GM10266 (cell line): ENCODE results near the gene FAM76B.

Experiments used
- DNase-seq: peaks from one replicate; pipeline ENCODE4 v3.0.0; 2012; ENCODE audit errors: extremely low spot score
- TF ChIP-seq, protein P1 (sequence below): IDR thresholded peaks from 2 replicates; pipeline ENCODE4 v1.5.1; 2012; ENCODE audit warnings: mild to moderate bottlenecking, low read depth; ENCODE audit not compliant: control insufficient read depth, insufficient read depth; ENCODE audit errors: missing control alignments

Gene FAM76B

DNA sequence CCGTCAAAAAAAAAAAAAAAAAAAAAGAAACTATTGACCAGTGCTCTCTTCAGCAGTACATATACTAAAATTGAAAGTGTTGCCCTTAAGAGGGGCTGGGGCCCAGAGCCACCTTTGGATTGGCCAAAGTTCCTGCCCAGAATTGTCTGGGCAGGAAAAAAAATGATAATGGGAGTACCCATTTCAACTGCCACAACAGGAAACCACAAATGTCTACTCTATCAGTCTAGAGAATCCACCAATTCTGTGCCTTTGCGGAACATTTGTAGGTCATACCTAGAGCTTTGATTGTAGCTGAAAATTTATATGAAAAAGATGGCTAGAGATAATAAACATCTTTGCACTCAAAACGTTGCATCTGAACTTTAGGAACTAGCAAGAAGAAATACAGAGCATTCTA lies 69.4 kb downstream of the FAM76B start:
- DNase-seq = no peak
- TF ChIP-seq, protein P1, sequence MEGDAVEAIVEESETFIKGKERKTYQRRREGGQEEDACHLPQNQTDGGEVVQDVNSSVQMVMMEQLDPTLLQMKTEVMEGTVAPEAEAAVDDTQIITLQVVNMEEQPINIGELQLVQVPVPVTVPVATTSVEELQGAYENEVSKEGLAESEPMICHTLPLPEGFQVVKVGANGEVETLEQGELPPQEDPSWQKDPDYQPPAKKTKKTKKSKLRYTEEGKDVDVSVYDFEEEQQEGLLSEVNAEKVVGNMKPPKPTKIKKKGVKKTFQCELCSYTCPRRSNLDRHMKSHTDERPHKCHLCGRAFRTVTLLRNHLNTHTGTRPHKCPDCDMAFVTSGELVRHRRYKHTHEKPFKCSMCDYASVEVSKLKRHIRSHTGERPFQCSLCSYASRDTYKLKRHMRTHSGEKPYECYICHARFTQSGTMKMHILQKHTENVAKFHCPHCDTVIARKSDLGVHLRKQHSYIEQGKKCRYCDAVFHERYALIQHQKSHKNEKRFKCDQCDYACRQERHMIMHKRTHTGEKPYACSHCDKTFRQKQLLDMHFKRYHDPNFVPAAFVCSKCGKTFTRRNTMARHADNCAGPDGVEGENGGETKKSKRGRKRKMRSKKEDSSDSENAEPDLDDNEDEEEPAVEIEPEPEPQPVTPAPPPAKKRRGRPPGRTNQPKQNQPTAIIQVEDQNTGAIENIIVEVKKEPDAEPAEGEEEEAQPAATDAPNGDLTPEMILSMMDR = no peak
